Medulla oblongata (tissue), 1 donor: ENCODE data around the gene HORMAD2.

Experiments
- DNase-seq: peaks from one replicate; pipeline ENCODE4 v3.0.0-alpha.2; 2015; ENCODE audit errors: extremely low spot score

Gene HORMAD2

DNA sequence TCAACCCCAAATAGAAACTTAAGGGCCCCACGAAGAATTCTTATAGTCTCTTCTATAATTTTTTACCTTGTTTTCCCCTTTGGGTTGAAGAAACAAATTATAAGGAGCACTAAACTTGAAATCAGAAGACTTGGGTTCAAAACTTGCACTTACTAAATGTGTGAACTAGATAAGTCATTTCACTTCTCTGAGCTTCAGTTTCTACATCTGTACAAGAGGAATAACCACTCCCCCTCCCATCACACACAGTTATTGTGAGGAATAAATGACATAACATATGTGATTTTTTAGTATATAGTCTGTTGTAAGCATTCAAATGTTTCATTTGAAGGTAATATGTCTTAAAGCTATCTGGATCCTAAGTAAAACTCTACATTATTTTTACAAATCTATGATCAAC, 87.5 kb downstream of the HORMAD2 start:
- no peak for DNase-seq

DNA sequence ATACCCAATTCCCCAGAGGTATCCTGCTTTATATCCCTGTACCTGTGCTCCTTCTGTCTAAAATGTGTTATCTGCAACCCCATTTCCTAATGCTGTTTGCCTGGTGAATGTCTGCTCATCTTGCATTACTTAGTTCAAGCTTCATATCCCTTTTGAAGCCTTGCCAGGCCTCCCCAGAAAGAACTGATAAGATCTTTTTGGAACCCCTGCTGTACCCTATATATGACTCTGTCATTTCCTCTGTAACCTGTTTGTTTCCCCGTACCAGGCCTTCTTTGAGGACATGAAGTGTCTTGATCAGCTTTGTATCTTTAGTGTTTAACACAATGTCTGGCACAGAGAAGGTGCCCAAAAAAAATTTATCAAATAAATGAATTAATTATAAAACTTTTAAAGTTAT, 88.7 kb downstream of the HORMAD2 start:
- no peak for DNase-seq

DNA sequence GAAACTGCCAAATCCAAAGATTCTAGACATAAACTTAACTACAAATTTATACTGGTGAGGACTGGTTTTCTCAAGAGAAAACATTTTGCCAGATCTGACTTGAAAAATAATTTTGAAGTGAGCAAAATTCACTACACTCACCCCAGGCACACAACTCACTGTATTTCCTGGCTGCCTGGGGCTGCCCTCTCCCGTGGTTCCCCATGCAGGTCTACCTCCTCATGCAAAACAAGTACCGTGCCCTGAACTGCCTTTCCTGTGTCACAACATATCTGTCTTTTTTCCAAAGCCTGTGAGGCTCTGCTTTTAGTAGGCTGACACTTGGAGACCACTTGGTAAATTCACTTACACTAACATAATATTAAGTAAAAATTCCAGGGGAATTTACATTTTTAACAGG, 89.9 kb downstream of the HORMAD2 start:
- no peak for DNase-seq

DNA sequence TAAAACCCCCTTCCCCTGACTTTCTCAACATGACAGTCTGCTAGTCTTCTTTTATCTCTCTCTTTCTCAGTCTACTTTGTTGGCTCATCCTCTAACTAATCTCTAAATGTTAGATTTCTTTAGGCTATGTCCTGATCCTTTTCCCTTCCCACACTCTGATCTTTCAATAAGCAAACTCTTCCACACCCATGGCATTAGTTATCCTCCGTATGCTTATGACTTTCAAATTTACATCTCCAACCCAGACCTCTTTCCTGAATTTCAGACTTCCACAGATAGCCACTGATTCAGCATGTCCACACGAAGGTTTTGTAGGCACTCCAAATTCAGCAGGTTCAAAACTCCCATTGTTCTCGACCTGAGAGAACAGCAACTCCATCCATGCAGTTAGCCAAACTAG, 90.7 kb downstream of the HORMAD2 start:
- no peak for DNase-seq

DNA sequence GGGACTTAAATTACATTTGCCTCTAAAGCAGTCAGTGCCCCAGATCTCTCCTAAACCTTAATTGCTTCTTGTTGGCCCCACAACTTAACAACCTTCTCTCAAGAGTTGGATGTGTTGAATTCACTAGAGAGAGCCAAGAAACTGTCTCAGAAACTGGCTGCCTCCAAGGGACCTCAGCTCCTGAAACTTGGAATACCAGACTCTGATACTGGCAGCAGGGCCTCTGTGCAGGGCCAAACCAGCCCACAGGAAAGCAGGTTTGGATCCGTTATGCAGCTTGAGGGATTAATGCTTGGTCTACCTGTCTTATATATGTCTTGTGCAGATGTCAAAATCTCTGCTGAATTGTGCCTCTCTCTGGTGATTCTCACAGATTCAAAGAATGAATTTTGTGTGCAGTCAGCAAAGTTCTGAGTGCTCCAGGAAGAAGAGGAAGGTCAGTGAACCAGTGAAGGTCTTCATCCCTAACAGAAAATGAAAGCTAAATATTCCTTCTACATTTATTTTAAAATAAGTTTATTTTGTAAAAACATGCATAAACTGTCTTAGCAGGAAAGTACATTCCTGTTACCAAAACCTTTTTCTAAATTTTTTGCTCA, 95.5 kb downstream of the HORMAD2 start:
- DNase-seq, result peak; percentile 42

- DNase-seq, result no peak
Observed at GRCh38 chr22:30176431-30176830, 96.2 kb downstream of the HORMAD2 start.

DNA sequence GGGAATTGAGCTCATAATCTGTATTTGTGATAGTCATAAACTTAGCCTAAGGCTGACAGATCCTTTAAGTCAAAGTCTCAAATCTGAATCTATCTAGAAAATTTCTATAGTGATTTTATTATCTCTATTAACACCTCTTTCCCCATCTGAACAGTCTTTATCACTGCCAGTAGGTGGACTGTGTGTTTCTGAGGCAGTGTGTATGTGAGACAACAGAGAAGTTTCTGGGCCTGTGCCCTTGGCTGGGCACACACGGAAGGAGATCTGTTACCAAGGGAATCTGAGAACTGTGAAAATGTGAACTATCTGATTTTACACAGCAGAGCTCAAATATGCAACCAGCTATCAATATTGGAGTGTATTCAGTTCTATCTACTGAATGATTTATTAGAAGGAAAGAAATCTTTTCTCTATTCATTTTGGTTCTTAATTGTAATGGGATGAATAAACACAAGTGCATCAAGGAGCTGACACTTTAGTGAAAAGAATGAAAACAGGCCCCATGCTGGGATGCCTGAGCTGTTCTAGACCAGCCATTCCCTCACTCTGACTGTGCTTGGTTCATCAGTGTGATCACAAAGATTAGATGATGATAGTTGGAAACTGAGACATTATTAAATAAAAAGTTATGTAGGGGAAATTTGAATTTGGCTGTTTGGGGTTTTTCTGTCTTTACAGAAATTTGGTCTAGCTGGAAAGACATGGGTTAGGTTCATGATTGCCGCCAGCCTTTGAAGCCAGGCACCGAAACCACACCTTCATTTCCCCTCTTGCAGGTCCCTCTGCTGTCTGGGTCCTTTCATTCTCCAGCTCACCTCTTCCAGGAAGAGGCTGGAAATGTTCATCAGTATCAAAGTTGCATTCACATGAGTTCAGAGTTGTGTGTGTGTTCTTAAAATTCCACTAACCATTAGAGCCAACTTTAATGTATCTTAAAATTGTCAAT, 98.2 kb downstream of the HORMAD2 start:
- peak; percentile 13 for DNase-seq

GRCh38 chr22:30180616-30181015, 100.4 kb downstream of the HORMAD2 start:
- DNase-seq, result no peak

DNA sequence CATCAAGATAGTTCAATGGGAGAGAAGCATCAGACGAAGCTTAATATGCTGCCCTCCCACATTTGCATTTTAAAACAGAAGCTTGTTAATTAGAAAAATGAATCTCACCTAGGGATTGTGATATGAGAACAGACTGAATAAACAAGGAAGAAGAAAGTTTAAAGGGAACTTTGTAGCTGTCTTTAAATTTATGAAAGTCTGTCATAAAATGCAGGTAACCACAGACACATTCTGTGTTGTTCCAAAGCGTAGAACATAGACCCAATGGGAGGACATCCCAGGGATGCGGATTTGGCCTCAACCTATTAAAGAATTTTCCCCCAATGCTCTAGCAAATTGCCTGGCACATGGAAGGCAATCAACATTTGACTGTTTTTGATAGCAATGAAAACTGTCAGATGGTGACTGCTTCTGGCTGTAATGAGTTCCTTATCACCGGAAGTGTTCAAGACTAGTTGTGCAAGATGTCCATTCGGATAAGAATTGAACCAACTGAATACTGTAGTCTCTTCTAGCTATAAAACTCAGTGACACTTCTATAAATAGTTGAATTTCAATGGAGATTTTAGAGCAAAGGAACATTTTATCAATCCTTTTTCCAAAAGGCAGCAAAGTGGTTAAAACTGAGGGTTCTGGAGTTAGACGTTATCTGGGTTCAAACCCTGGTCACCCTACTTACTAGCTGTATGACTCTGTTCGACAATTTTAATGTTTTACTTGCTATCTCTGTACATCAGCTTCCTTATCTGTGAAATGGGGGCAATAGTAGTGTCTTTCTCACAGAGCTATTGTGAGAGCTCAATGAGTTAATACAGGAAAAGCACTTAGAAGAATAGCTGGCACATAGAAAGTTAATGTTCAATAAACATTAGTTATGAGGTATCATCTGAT, 101.4 kb downstream of the HORMAD2 start:
- no peak for DNase-seq

GRCh38 chr22:30182350-30182745, 102.1 kb downstream of the HORMAD2 start:
- no peak for DNase-seq

DNA sequence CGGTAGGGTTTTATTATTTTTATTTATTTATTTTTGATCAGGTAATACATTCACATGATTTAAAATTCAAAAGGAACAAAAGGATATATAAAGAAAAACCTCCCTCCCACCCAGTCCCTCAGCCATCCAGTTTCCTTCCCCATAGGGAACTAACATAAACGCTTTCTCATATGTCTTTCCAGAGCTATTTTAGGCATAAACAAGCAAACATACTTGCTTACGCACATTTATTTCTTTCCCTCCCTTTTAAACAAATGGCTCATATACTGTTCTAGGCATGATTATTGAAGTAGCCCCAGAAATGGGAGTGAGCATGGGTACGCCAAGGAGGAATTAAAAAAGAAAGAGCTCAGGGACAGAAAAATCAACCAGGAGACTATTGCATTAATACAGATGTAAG, 102.6 kb downstream of the HORMAD2 start:
- DNase-seq, result no peak

DNA sequence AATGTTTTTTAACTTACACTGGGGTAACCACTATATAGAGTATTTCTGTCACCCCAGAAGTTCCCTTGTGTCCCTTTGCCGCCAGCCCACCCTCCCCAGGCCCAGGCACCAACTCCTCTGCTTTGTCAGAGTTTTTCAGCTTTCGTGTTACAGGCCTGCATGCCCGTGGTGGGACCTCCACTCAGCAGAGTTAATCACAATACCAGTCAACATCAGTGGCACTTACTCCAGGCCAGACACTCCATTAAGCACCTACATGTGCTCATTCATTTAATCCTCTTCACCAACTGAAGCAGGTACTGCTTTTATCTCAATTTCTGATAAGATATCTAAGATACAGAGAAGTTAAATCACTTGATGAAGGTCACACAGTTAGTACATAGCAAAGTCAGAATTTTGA, 103.0 kb downstream of the HORMAD2 start:
- DNase-seq, result no peak

DNA sequence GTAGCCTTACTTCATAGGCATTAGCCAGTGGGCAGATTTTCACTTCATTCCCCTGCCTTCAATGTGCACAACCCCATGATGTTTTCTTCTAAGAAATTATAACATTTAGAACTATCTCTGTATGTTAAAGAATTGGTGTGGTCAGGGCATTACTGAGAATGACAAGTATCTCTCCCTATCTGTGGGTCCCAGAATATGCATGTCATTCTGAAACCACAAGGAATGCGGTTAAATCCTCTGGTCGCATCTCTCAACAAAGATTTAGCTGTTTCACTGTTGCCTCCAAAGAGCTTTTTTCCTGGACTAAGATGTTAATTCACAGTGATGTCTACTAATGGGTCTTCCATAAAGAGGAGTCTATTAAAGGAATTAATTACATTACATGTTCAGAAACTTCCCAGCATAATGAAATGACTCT, 103.6 kb downstream of the HORMAD2 start:
- DNase-seq, result no peak

GRCh38 chr22:30185129-30185528, 104.9 kb downstream of the HORMAD2 start:
- no peak for DNase-seq

- no peak for DNase-seq
Observed at GRCh38 chr22:30185549-30185948, 105.3 kb downstream of the HORMAD2 start.

DNA sequence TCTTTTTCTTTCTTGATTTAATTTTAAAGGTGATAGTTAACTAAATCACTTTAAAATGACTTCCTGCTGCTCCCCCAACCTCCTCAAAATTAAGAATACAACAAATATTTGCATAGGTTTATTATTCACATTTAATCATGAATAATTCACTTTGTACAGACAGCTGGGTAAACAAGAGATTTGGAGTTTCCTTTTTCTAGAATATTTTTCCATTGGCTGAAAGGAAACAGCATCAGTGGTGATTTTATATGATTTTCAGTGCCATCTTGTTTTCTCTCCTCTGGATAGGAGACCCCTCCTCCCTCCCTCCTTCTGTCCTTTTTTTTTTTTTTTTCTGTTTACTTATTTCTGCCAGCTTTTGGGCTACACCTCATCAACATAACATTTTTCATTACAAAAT, 105.8 kb downstream of the HORMAD2 start:
- no peak for DNase-seq

DNA sequence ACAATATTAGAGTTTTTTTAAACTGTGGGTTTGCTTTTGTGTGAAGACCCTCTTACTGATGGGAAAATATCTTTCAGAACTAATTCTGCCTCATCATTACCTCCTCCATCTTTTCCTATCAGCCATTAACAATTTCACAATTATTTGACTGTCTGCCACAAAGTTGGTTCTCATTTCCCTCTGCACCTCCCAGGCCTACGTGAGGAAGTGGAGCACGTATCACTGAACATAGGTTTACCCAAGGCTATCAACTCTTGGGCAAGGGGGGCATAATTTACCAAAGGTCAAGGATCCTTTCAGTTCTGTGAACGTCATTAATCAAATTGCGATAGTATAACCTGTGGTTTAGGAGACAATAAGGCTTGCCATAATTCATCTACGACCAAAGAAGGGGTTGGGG, 106.2 kb downstream of the HORMAD2 start:
- DNase-seq, result no peak

DNA sequence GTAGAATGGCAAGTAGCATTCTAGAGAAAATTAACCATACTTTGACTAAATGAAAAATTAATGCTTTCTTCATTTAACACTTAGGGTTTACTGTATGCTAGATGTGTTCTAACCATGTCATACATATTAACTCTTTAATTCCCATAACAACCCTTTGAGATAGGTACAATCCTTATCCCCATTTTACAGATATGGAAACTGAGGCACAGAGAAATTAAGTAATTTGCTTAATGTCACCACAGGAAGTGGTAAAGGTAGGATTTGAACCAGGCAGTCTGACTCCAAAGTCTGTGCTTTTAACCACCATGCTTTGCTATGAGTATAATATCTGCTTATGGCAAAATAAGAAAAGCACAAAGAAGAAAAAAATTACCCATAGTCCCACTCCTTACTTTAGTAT, 106.8 kb downstream of the HORMAD2 start:
- no peak for DNase-seq

- DNase-seq, result no peak
Observed at GRCh38 chr22:30187529-30188407, 107.5 kb downstream of the HORMAD2 start.

GRCh38 chr22:30188911-30189310, 108.6 kb downstream of the HORMAD2 start:
- DNase-seq, result no peak

- DNase-seq, result no peak
Observed at GRCh38 chr22:30190574-30190973, 110.3 kb downstream of the HORMAD2 start.
